ENCODE results near the gene RAB12.
"Not testable (repeated sequence)": the region's sequence is repeated elsewhere in the genome, so short reads cannot be mapped to it uniquely, and the experiment has no call there.

Gene RAB12

GRCh38 chr18:8615397-8616027, 6.3 kb downstream of the RAB12 start:
- peak overlapping the region; percentile 85 for H3K27ac ChIP-seq (ENCODE audit: low read depth, low read length)
- WGBS, result 65% methylated on average over 3 of the region's 4 CpGs
- no peak overlapping the region; the same call in 1 of the 2 replicates for H3K4me3 ChIP-seq (ENCODE audit: low read length)

DNA sequence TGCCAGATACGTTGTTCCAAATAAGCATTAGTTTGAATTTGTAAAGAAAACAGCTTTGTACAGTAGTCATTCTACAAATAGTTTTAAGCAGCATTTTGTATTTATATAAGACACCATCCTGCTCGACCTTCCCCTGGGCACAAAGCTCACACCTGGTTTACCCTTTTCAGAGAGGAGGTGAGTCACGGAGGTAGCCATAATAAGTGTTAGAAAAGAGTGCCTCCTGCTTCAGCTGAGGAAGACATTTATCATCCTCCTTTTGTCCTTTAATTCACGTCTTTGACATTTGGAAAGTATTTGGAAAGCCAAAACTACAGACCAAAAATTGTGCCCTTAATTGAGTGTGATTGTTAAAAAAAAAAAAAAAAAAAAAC, 6.8 kb downstream of the RAB12 start:
- Histone ChIP-seq H3K4me1 (ENCODE audit: insufficient read depth, low read length) (peaks cover 66% of the 10 kb centered on the region), H3K27ac (ENCODE audit: low read depth, low read length) (peak overlapping the region; percentile 85), H3K9me3 (ENCODE audit: insufficient read depth, low read depth, low read length) (no peaks in the 10 kb centered on the region), H3K9ac (ENCODE audit: low read depth, low read length) (0 out of 2 replicates have a peak overlapping the region, but pooled peaks have one; percentile 31), H3K36me3 (ENCODE audit: insufficient read depth, low read length) (peaks cover 17% of the 10 kb centered on the region), H3K27me3 (ENCODE audit: insufficient read depth, low read length) (no peaks in the 10 kb centered on the region), H3K4me3 (ENCODE audit: low read length) (no peak overlapping the region)
- WGBS, result 59% methylated on average over 3 of the region's 4 CpGs

More at GRCh38 chr18:8615397-8616027, 6.3 kb downstream of the RAB12 start:
- H3K36me3 ChIP-seq (ENCODE audit: insufficient read depth, low read length), result peaks cover 17% of the 10 kb centered on the region
- peak overlapping the region; percentile 27; the same call in 1 of the 2 replicates for H3K9ac ChIP-seq (ENCODE audit: low read depth, low read length)
- peaks cover 66% of the 10 kb centered on the region for H3K4me1 ChIP-seq (ENCODE audit: insufficient read depth, low read length)
- no peaks in the 10 kb centered on the region for H3K27me3 ChIP-seq (ENCODE audit: insufficient read depth, low read length)
- no peaks in the 10 kb centered on the region for H3K9me3 ChIP-seq (ENCODE audit: insufficient read depth, low read depth, low read length)

DNA sequence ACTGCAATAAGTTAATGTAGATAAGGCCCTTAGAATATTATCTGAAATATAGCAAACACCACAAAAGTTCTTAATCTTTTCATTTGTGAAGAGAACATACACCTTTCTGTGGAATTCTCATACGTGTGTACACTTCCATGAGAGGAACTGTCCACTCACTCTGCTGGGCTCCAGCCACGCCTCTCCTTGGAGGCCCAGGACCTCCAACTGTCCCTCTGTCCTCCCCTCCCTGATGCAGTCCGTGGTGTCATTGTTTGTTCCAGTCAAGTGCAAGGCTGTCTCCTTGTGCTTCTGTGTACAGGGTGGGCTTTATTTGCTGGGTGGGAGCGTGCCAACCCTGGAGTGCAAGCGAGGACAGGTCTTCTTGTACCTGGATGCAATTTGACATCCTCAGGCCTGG, 8.7 kb downstream of the RAB12 start:
- Histone ChIP-seq H3K9ac (ENCODE audit: low read depth, low read length) (no peak overlapping the region), H3K27me3 (ENCODE audit: insufficient read depth, low read length) (no peaks in the 10 kb centered on the region), H3K9me3 (ENCODE audit: insufficient read depth, low read depth, low read length) (no peaks in the 10 kb centered on the region), H3K27ac (ENCODE audit: low read depth, low read length) (no peak overlapping the region), H3K4me1 (ENCODE audit: insufficient read depth, low read length) (peaks cover 60% of the 10 kb centered on the region), H3K36me3 (ENCODE audit: insufficient read depth, low read length) (0 out of 2 replicates have a peak, but pooled peaks cover 8% of the 10 kb centered on the region), H3K4me3 (ENCODE audit: low read length) (no peak overlapping the region)
- 94% methylated on average over 5 of the region's 5 CpGs for WGBS

- WGBS, result 93% methylated on average over 5 of the region's 5 CpGs
- H3K36me3 ChIP-seq (ENCODE audit: insufficient read depth, low read length), result 0 out of 2 replicates have a peak, but pooled peaks cover 4% of the 10 kb centered on the region
- peaks cover 59% of the 10 kb centered on the region for H3K4me1 ChIP-seq (ENCODE audit: insufficient read depth, low read length)
- no peak overlapping the region for H3K9ac ChIP-seq (ENCODE audit: low read depth, low read length)
- H3K27ac ChIP-seq (ENCODE audit: low read depth, low read length), result peak overlapping the region; percentile 46; the same call in 1 of the 2 replicates
- H3K4me3 ChIP-seq (ENCODE audit: low read length), result no peak overlapping the region
- H3K27me3 ChIP-seq (ENCODE audit: insufficient read depth, low read length), result no peaks in the 10 kb centered on the region
- no peaks in the 10 kb centered on the region for H3K9me3 ChIP-seq (ENCODE audit: insufficient read depth, low read depth, low read length)
Observed at GRCh38 chr18:8619041-8619440, 9.8 kb downstream of the RAB12 start.

GRCh38 chr18:8619835-8620577, 10.8 kb downstream of the RAB12 start:
- 91% methylated on average over 6 of the region's 6 CpGs for WGBS
- H3K9me3 ChIP-seq (ENCODE audit: insufficient read depth, low read depth, low read length), result no peaks in the 10 kb centered on the region

GRCh38 chr18:8620845-8621244, 11.6 kb downstream of the RAB12 start:
- Histone ChIP-seq H3K4me1 (ENCODE audit: insufficient read depth, low read length) (peaks cover 56% of the 10 kb centered on the region), H3K9me3 (ENCODE audit: insufficient read depth, low read depth, low read length) (no peaks in the 10 kb centered on the region), H3K4me3 (ENCODE audit: low read length) (no peak overlapping the region; the same call in 1 of the 2 replicates), H3K9ac (ENCODE audit: low read depth, low read length) (0 out of 2 replicates have a peak overlapping the region, but pooled peaks have one; percentile 25), H3K27me3 (ENCODE audit: insufficient read depth, low read length) (no peaks in the 10 kb centered on the region), H3K27ac (ENCODE audit: low read depth, low read length) (peak overlapping the region; percentile 91), H3K36me3 (ENCODE audit: insufficient read depth, low read length) (peaks cover 16% of the 10 kb centered on the region)
- 33% methylated on average over 3 of the region's 3 CpGs for WGBS

More at GRCh38 chr18:8619835-8620577, 10.8 kb downstream of the RAB12 start:
- no peaks in the 10 kb centered on the region for H3K27me3 ChIP-seq (ENCODE audit: insufficient read depth, low read length)
- no peak overlapping the region for H3K9ac ChIP-seq (ENCODE audit: low read depth, low read length)
- peaks cover 65% of the 10 kb centered on the region for H3K4me1 ChIP-seq (ENCODE audit: insufficient read depth, low read length)
- H3K36me3 ChIP-seq (ENCODE audit: insufficient read depth, low read length), result peaks cover 7% of the 10 kb centered on the region
- no peak overlapping the region for H3K4me3 ChIP-seq (ENCODE audit: low read length)
- peak overlapping the region; percentile 91 for H3K27ac ChIP-seq (ENCODE audit: low read depth, low read length)

DNA sequence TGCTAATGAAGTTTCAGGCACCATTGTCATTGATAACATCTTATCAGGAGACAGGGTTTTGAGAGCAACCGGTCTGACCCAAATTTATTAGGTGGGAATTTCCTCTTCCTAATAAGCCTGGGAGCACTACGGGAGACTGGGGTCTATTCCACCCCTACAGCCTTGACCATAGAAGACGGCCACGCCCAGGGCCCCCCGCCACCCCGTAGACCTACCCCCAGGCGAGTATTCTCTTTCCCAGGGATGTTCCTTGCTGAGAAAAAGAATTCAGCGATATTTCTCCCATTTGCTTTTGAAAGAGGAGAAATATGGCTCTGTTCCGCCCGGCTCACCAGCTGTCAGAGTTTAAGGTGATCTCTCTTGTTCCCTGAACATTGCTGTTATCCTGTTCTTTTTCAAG, 13.4 kb downstream of the RAB12 start:
- H3K27me3 ChIP-seq (ENCODE audit: insufficient read depth, low read length); H3K9me3 ChIP-seq (ENCODE audit: insufficient read depth, low read depth, low read length); H3K9ac ChIP-seq (ENCODE audit: low read depth, low read length); H3K4me3 ChIP-seq (ENCODE audit: low read length): not testable (repeated sequence)
- H3K4me1 ChIP-seq (ENCODE audit: insufficient read depth, low read length), result peaks cover 61% of the 10 kb centered on the region
- H3K27ac ChIP-seq (ENCODE audit: low read depth, low read length), result peak overlapping the region; percentile 91; the same call in 1 of the 2 replicates
- H3K36me3 ChIP-seq (ENCODE audit: insufficient read depth, low read length), result peaks cover 29% of the 10 kb centered on the region
- WGBS, result 6% methylated on average over 10 of the region's 10 CpGs

DNA sequence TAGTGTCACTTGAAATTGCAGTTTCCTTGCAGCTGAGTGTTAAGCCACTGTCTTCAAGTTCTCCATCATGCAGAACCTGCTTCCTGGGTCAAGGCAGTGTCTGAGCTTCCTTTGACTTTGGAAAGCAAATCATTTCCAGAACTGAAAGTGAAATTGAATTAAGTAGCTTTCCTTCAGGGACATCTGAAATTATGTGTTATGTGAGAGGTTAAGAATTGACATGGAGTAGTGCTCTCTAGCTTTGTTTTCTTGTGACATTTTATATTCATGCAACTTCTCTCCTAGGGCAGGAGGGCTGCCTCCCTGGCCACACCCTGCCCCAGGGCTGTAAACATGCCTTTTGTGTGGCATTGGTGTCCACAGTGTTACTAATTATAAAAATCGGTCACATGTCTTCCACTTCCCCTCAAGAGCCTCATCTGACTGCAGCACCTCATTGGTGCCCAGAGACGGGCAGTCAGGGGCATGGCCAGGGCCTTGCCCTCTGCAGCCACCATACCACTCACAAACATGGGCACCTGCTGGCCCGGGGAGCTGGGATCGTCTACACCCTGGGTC, 14.4 kb downstream of the RAB12 start:
- H3K9me3 ChIP-seq (ENCODE audit: insufficient read depth, low read depth, low read length), result no peaks in the 10 kb centered on the region
- H3K36me3 ChIP-seq (ENCODE audit: insufficient read depth, low read length), result peaks cover 32% of the 10 kb centered on the region
- H3K9ac ChIP-seq (ENCODE audit: low read depth, low read length), result 0 out of 2 replicates have a peak overlapping the region, but pooled peaks have one; percentile 21
- H3K4me3 ChIP-seq (ENCODE audit: low read length), result no peak overlapping the region
- 74% methylated on average over 4 of the region's 4 CpGs for whole genome bisulfite sequencing
- peak overlapping the region; percentile 91 for H3K27ac ChIP-seq (ENCODE audit: low read depth, low read length)
- H3K27me3 ChIP-seq (ENCODE audit: insufficient read depth, low read length), result no peaks in the 10 kb centered on the region
- H3K4me1 ChIP-seq (ENCODE audit: insufficient read depth, low read length), result peaks cover 71% of the 10 kb centered on the region

DNA sequence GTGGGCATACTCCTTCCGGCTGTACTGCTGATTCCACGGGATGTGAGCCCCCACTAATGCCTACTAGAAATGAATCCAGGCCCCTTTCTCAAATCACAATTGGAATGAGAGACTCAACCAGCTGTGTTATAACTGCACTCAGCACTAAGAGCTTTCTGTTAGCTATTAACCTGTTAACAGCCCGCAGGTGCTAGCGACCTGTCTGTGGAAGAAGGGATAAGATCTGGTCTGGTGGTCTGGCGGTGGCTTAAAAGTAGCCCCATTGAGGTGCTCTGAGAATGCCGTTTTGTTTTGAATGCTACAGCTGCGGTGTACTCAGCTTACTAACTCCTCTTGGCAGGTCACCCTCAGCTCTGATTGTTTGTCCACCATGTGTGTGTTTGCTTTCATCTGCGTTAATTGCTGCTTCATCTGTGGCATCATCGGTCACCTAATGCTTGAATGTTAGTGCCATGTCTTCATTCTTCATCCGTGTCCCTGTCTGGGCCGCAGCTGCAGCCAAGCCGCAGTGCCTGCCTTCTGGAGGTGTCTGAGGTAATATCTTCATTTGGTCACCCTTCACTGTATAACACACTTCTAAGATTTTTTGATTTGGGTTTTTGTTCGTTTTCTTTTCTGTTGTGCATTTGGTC, 16.3 kb downstream of the RAB12 start:
- Histone ChIP-seq H3K4me3 (ENCODE audit: low read length) (no peak overlapping the region), H3K27ac (ENCODE audit: low read depth, low read length) (no peak overlapping the region), H3K4me1 (ENCODE audit: insufficient read depth, low read length) (peaks cover 76% of the 10 kb centered on the region), H3K9me3 (ENCODE audit: insufficient read depth, low read depth, low read length) (no peaks in the 10 kb centered on the region), H3K27me3 (ENCODE audit: insufficient read depth, low read length) (no peaks in the 10 kb centered on the region), H3K9ac (ENCODE audit: low read depth, low read length) (no peak overlapping the region), H3K36me3 (ENCODE audit: insufficient read depth, low read length) (peaks cover 44% of the 10 kb centered on the region)
- WGBS, result 92% methylated on average over 12 of the region's 13 CpGs

GRCh38 chr18:8626414-8627106, 17.3 kb downstream of the RAB12 start:
- H3K4me3 ChIP-seq (ENCODE audit: low read length), result no peak overlapping the region
- 97% methylated on average over 6 of the region's 6 CpGs for WGBS
- H3K27ac ChIP-seq (ENCODE audit: low read depth, low read length), result no peak overlapping the region
- no peaks in the 10 kb centered on the region for H3K9me3 ChIP-seq (ENCODE audit: insufficient read depth, low read depth, low read length)
- no peaks in the 10 kb centered on the region for H3K27me3 ChIP-seq (ENCODE audit: insufficient read depth, low read length)
- H3K36me3 ChIP-seq (ENCODE audit: insufficient read depth, low read length), result peaks cover 54% of the 10 kb centered on the region
- H3K4me1 ChIP-seq (ENCODE audit: insufficient read depth, low read length), result peaks cover 68% of the 10 kb centered on the region
- no peak overlapping the region for H3K9ac ChIP-seq (ENCODE audit: low read depth, low read length)

Measured in HUES64 (cell line).